ENCODE data around the gene SLC22A2. TPM values are rescaled to one million over a fixed set of nuclear protein-coding genes. Genes with fewer than 3 reads are reported as not detected.
"Not testable (repeated sequence)": the region's sequence is repeated elsewhere in the genome, so short reads cannot be mapped to it uniquely, and the experiment has no call there.

SLC22A2 gene
- total RNA-seq, 5 donors from 2014 or later (not counting 1 experiment from before 2014, with no cell fraction given), result not detected

DNA sequence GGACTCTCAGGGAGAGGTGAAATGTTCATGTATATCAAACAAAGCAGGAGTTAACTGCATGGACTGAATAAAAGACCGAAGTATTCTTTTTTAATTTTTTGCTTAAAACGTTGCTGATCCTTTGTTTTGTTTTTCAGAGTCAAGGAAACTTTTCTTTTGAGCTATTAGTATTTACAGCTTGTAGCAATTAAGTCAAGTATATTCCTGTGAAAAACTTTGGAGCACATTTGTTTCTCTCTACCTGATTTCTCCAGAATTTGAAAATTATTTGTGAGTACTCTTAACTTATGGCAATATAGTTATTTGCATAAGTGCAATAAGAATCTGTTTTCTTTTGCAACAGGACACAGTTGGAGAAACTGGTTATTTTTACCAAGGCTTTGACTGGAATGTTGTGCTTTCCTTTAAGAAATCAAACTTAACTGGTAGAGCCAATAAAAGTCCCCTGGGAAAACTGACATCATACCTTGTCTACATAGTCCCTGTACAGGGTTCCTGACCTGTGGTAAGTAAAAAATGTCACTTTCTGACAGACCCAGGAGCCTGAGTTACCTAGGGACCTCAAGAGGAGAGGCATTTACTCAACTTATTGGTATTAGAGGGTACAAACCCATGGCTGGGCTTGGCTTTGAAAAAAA lies 22.3 kb downstream of the SLC22A2 start:
- H3K9me3 Mint-ChIP-seq; POLR2A ChIA-PET; H3K27ac Mint-ChIP-seq; H3K27me3 ChIP-seq (replicated peaks in 1 of 2; ENCODE audit: control insufficient read depth in 2 of 2, extremely low read depth in 1 of 2, insufficient read depth in 2 of 2, low read length in 1 of 2); H3K4me1 Mint-ChIP-seq; H3K27ac ChIP-seq (ENCODE audit: low read length); H3K36me3 Mint-ChIP-seq; H3K36me3 ChIP-seq (ENCODE audit: control insufficient read depth in 2 of 2, extremely low read depth in 1 of 2, insufficient read depth in 1 of 2, low read length in 1 of 2); H3K4me3 ChIP-seq (ENCODE audit: control insufficient read depth in 1 of 2, extremely low read depth in 1 of 2, low read length in 1 of 2); H3K4me1 ChIP-seq (ENCODE audit: control insufficient read depth in 1 of 2, extremely low read depth in 1 of 2, insufficient read depth in 2 of 2, low read length in 2 of 2); DNase-seq; CTCF ChIA-PET; H3K9me3 ChIP-seq; ATAC-seq (replicated peaks in 1 of 4); H3K4me3 Mint-ChIP-seq: not testable (repeated sequence)
- WGBS (ENCODE audit: insufficient coverage), result 14% methylated on average over 1 of the region's 2 CpGs
- H3K27me3 Mint-ChIP-seq, result peaks cover 8 to 12% of the 10 kb centered on the region in 2 donors

DNA sequence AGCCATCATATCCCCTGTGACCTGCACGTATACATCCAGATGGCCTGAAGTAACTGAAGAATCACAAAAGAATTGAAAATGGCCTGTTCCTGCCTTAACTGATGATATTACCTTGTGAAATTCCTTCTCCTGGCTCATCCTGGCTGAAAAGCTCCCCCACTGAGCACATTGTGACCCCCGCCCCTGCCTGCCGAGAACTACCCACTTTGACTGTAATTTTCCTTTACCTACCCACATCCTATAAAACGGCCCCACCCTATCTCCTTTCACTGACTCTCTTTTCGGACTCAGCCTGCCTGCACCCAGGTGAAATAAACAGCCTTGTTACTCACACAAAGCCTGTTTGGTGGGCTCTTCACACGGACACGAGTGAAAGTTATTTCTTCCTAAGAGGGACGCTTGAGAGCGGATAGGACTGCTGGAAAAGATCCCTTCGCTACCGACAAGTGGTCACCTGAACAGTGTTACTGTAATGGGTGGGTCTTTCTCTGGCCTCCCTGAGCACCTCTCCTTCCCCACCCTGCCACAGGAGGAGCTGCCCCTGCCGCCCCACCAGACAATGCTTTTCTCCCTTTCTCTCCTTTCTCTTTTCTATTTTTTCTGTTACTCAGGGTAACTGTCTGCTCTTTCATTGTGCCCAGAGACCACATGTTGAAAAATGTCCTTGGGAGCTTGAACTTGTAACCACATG lies 24.5 kb downstream of the SLC22A2 start:
- ATAC-seq (replicated peaks in 1 of 4); H3K4me3 Mint-ChIP-seq; H3K9me3 ChIP-seq; H3K27ac Mint-ChIP-seq; CTCF ChIA-PET; DNase-seq; H3K36me3 Mint-ChIP-seq; H3K4me1 Mint-ChIP-seq; H3K27ac ChIP-seq (ENCODE audit: low read length); POLR2A ChIA-PET; H3K4me3 ChIP-seq (ENCODE audit: control insufficient read depth in 1 of 2, extremely low read depth in 1 of 2, low read length in 1 of 2); H3K27me3 ChIP-seq (replicated peaks in 1 of 2; ENCODE audit: control insufficient read depth in 2 of 2, extremely low read depth in 1 of 2, insufficient read depth in 2 of 2, low read length in 1 of 2); H3K36me3 ChIP-seq (ENCODE audit: control insufficient read depth in 2 of 2, extremely low read depth in 1 of 2, insufficient read depth in 1 of 2, low read length in 1 of 2); H3K4me1 ChIP-seq (ENCODE audit: control insufficient read depth in 1 of 2, extremely low read depth in 1 of 2, insufficient read depth in 2 of 2, low read length in 2 of 2): not testable (repeated sequence)
- WGBS (ENCODE audit: insufficient coverage), result 70% methylated on average over 3 of the region's 12 CpGs
- Mint-ChIP-seq H3K9me3 (peaks cover 8 to 15% (median 9%) of the 10 kb centered on the region in 3 donors), H3K27me3 (peaks cover 13 to 15% of the 10 kb centered on the region in 2 donors)

DNA sequence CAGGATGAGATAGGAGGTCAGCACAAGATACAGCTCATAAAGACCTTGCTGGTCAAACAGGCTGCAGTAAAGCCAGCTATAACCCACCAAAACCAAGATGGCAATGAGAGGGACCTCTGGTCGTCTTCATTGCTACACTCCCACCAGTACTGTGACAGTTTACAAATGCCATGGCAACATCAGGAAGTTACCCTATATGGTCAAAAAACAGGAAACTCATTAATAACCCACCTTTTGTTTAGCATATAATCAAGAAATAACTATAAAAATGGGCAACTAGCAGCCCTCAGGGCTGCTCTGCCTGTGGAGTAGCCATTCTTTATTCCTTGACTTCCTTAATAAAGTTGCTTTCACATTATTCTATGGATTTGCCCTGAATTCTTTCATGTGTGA lies 30.9 kb downstream of the SLC22A2 start:
- POLR2A ChIA-PET, result no interaction called here

DNA sequence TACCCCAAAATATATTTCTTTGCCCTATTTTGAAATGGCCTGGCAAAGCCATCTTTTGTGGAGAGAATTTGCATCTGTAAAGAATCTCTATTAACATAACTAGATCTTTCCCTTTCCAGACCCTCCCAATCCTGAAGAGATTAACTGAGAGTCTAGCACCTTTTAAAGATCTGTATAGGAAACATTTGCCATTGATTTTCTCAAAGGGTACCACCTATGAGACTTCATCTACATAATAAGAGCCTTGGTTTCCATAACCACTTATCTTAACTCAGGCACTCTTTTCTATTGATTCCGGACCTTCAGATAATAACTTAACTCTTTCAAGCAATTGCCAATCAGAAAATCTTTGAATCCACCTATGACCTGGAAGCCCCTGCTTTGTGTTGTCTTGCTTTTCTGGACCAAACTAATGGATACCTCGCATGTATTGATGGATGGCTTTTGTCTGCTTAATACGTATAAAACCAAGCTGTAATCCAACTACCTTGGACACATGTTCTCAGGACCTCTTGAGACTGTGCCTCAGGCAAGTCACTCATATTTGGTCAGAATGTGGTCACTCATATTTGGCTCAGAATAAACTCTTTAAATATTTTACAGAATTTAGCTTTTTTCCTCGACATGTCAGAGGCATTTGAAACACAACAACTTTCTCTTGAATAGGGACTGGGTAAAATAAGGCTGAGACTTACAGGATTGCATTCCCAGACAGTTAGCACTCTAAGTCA lies 31.4 kb downstream of the SLC22A2 start:
- ATAC-seq (replicated peaks in 1 of 4), result no peak
- CTCF ChIA-PET, result no interaction called here

More for the DNA sequence above, 30.9 kb downstream of the SLC22A2 start:
- WGBS (ENCODE audit: insufficient coverage), result no CpG with 5 or more reads among the region's 1 CpG
- Mint-ChIP-seq H3K9me3 (peaks cover 0 to 9% (median 9%) of the 10 kb centered on the region in 3 donors), H3K27me3 (peaks cover 10 to 24% of the 10 kb centered on the region in 2 donors), H3K4me3 (no peak overlapping the region), H3K4me1 (no peaks in the 10 kb centered on the region), H3K27ac (no peak overlapping the region), H3K36me3 (no peaks in the 10 kb centered on the region)
- Histone ChIP-seq H3K36me3 (ENCODE audit: control insufficient read depth in 2 of 2, extremely low read depth in 1 of 2, insufficient read depth in 1 of 2, low read length in 1 of 2) (no peaks in the 10 kb centered on the region), H3K4me1 (ENCODE audit: control insufficient read depth in 1 of 2, extremely low read depth in 1 of 2, insufficient read depth in 2 of 2, low read length in 2 of 2) (no peaks in the 10 kb centered on the region), H3K4me3 (ENCODE audit: control insufficient read depth in 1 of 2, extremely low read depth in 1 of 2, low read length in 1 of 2) (no peak overlapping the region), H3K27ac (ENCODE audit: low read length) (no peak overlapping the region), H3K27me3 (replicated peaks in 1 of 2; ENCODE audit: control insufficient read depth in 2 of 2, extremely low read depth in 1 of 2, insufficient read depth in 2 of 2, low read length in 1 of 2) (peaks cover 0 to 2% of the 10 kb centered on the region in 2 experiments), H3K9me3 (no peaks in the 10 kb centered on the region)
- no peak for ATAC-seq (replicated peaks in 1 of 4)
- CTCF ChIA-PET, result no interaction called here
- DNase-seq, result no peak

DNA sequence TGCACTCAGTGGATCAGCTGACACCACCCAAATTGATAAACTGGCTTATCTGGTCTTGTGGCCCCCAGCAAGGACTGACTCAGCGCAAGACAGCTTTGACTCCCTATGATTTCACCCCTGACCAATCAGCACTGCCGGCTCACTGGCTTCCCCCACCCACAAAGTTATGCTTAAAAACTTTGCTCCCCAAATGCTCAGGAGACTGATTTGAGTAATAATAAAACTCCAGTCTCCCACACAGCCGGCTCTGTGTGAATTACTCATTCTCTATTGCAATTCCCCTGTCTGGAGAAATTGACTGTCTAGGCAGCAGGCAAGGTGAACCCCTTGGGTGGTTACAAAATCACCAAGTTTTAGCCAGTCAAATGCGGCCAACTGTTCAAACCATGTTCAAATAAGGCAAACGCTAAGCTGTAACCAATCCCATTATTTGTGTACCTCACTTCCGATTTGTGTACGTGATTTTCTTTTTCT lies 32.5 kb downstream of the SLC22A2 start:
- Mint-ChIP-seq H3K36me3 (no peaks in the 10 kb centered on the region), H3K4me1 (no peaks in the 10 kb centered on the region), H3K27ac (no peak overlapping the region), H3K27me3 (peaks cover 10 to 30% of the 10 kb centered on the region in 2 donors), H3K9me3 (peaks cover 0 to 9% (median 9%) of the 10 kb centered on the region in 3 donors), H3K4me3 (no peak overlapping the region)
- H3K4me3 ChIP-seq (ENCODE audit: control insufficient read depth in 1 of 2, extremely low read depth in 1 of 2, low read length in 1 of 2), result no peak overlapping the region
- DNase-seq, result no peak
- ChIA-PET POLR2A (no interaction called here), CTCF (no interaction called here)
- H3K27me3 ChIP-seq (replicated peaks in 1 of 2; ENCODE audit: control insufficient read depth in 2 of 2, extremely low read depth in 1 of 2, insufficient read depth in 2 of 2, low read length in 1 of 2), result peaks cover 0 to 2% of the 10 kb centered on the region in 2 experiments
- no peaks in the 10 kb centered on the region for H3K36me3 ChIP-seq (ENCODE audit: control insufficient read depth in 2 of 2, extremely low read depth in 1 of 2, insufficient read depth in 1 of 2, low read length in 1 of 2)
- H3K4me1 ChIP-seq (ENCODE audit: control insufficient read depth in 1 of 2, extremely low read depth in 1 of 2, insufficient read depth in 2 of 2, low read length in 2 of 2), result no peaks in the 10 kb centered on the region
- H3K27ac ChIP-seq (ENCODE audit: low read length), result no peak overlapping the region
- no peaks in the 10 kb centered on the region for H3K9me3 ChIP-seq
- ATAC-seq (replicated peaks in 1 of 4), result no peak
- WGBS (ENCODE audit: insufficient coverage), result 70% methylated on average over 3 of the region's 7 CpGs

More for the DNA sequence above, 31.4 kb downstream of the SLC22A2 start:
- Histone ChIP-seq H3K36me3 (ENCODE audit: control insufficient read depth in 2 of 2, extremely low read depth in 1 of 2, insufficient read depth in 1 of 2, low read length in 1 of 2) (no peaks in the 10 kb centered on the region), H3K9me3 (no peaks in the 10 kb centered on the region), H3K4me1 (ENCODE audit: control insufficient read depth in 1 of 2, extremely low read depth in 1 of 2, insufficient read depth in 2 of 2, low read length in 2 of 2) (no peaks in the 10 kb centered on the region), H3K27me3 (replicated peaks in 1 of 2; ENCODE audit: control insufficient read depth in 2 of 2, extremely low read depth in 1 of 2, insufficient read depth in 2 of 2, low read length in 1 of 2) (peaks cover 0 to 2% of the 10 kb centered on the region in 2 experiments), H3K4me3 (ENCODE audit: control insufficient read depth in 1 of 2, extremely low read depth in 1 of 2, low read length in 1 of 2) (no peak overlapping the region), H3K27ac (ENCODE audit: low read length) (no peak overlapping the region)
- POLR2A ChIA-PET, result no interaction called here
- Mint-ChIP-seq H3K36me3 (no peaks in the 10 kb centered on the region), H3K27me3 (peaks cover 10 to 24% of the 10 kb centered on the region in 2 donors), H3K4me1 (no peaks in the 10 kb centered on the region), H3K27ac (no peak overlapping the region), H3K4me3 (no peak overlapping the region), H3K9me3 (peaks cover 0 to 9% (median 9%) of the 10 kb centered on the region in 3 donors)
- no peak for DNase-seq
- 80% methylated on average over 1 of the region's 4 CpGs for WGBS (ENCODE audit: insufficient coverage)

DNA sequence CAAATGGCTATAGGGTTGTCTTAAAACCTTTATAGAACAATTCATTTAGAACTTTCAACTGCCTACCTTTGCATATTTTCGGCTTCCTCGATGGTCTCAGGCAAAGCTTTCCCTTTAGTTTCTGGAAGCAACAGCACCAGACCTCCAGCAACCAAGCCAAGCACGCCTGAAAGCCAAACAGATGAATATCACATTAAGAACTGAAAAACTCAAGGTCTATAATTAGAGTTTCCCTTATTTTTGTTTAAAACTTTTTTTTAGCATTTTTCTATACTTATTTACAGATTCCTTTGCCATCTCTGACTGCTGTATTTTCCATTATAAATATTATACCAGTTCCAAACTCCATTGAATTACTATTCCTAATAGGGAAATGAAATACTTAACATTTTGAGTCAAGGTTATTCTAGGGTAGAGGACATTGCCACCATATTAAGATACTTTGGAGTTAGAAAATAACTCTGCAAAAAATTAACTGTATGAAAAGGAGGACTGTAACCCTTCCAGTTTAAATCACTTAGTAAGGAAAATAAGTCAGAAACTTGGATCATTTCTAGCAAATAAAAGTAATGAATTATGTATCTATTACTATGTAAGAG lies 33.9 kb downstream of the SLC22A2 start:
- H3K4me1 ChIP-seq (ENCODE audit: control insufficient read depth in 1 of 2, extremely low read depth in 1 of 2, insufficient read depth in 2 of 2, low read length in 2 of 2), result no peaks in the 10 kb centered on the region
- H3K4me3 Mint-ChIP-seq, result no peak overlapping the region
- H3K27me3 ChIP-seq (replicated peaks in 1 of 2; ENCODE audit: control insufficient read depth in 2 of 2, extremely low read depth in 1 of 2, insufficient read depth in 2 of 2, low read length in 1 of 2), result no peaks in the 10 kb centered on the region
- H3K4me1 Mint-ChIP-seq, result no peaks in the 10 kb centered on the region
- H3K27ac Mint-ChIP-seq, result no peak overlapping the region
- no peak overlapping the region for H3K27ac ChIP-seq (ENCODE audit: low read length)
- H3K27me3 Mint-ChIP-seq, result peaks cover 3 to 27% of the 10 kb centered on the region in 2 donors
- DNase-seq, result no peak
- no peak overlapping the region for H3K4me3 ChIP-seq (ENCODE audit: control insufficient read depth in 1 of 2, extremely low read depth in 1 of 2, low read length in 1 of 2)
- H3K36me3 Mint-ChIP-seq, result no peaks in the 10 kb centered on the region
- no peaks in the 10 kb centered on the region for H3K36me3 ChIP-seq (ENCODE audit: control insufficient read depth in 2 of 2, extremely low read depth in 1 of 2, insufficient read depth in 1 of 2, low read length in 1 of 2)
- H3K9me3 Mint-ChIP-seq, result peaks cover 2 to 3% (median 3%) of the 10 kb centered on the region in 3 donors
- ChIA-PET CTCF (no interaction called here), POLR2A (no interaction called here)
- no peaks in the 10 kb centered on the region for H3K9me3 ChIP-seq
- no CpG with 5 or more reads among the region's 3 CpGs for WGBS (ENCODE audit: insufficient coverage)
- no peak for ATAC-seq (replicated peaks in 1 of 4)
